ENCODE results near the gene TRMT5.

The TRMT5 gene

DNA sequence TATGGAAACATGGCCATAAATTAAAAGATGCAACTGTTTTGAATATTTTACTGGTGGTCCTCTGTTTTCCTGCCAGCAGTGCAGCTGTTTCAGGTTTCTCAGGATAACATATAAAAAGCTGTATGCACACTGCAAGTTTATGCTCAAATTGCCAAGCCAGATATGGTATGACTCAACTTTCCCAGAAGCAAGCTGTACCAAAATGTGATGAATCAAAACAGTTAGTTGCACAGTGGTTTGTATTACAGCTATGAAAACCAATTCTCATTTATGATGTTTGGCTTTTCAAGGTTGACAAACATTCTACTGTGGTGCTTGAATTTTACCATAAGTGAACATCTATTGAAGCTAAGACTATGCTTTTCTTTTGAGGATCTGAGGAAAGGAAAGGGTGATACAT lies 15.5 kb downstream of the TRMT5 start:
- no peak for DNase-seq (ENCODE audit: low read depth in 2 of 3, low spot score in 1 of 3)

DNA sequence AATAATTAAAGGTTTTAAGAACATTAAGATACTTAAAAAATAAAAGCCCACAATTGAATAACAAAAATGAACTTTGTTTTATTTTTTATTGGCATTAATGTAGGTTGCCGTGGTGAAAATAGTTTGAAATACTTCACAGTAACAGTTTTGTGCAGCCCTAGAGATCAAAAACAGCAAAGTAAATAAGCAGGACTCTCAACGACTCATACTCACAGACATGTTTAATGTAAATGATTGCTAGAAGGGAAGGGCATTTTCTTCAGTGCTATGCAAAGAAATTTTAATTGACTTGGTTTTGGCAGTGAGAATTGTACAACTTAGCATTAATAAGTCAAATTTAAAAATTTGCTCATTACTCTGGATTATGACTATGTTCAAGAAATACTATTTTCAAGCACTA lies 16.0 kb downstream of the TRMT5 start:
- no peak for DNase-seq (ENCODE audit: low read depth in 2 of 3, low spot score in 1 of 3)

DNA sequence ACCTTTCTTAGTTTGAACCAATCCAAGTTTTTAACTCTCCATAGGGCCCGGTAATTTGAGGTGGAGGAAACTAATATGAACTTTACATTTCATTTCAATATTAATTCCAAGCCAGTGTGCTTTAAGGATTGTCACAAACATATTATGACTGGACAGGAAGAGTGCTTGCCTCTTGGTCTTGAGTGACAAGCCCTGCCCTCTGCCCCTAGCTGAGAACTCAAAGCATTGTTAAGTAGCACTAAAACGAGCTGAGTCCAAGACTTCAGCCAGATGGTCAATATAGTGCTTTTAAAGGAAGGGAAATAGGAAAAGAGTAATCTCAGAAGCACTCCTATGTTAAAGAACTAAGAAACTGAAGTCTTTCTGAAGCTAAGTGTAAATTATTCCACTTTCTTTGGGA lies 17.1 kb downstream of the TRMT5 start:
- no peak for DNase-seq (ENCODE audit: low read depth in 2 of 3, low spot score in 1 of 3)

DNA sequence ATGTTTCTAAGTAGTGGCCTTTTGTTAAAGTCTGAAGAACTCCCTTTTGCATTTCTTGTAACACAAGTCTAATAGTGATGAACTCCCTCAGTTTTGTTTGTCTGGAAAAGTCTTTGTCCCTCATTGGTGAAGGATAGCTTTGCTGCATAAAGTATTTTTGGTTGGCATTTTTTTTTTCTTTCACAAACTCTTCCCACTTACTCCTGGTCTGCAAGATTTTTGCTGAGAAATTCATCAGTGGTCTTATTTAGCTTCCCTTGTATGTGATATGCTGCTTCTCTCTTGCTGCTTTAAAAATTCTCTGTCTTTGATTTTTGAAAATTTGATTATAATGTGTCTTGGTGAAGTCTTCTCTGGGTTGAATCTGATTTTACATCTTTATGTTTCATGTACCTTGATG lies 22.7 kb downstream of the TRMT5 start:
- no peak for DNase-seq (ENCODE audit: low read depth in 2 of 3, low spot score in 1 of 3)

DNA sequence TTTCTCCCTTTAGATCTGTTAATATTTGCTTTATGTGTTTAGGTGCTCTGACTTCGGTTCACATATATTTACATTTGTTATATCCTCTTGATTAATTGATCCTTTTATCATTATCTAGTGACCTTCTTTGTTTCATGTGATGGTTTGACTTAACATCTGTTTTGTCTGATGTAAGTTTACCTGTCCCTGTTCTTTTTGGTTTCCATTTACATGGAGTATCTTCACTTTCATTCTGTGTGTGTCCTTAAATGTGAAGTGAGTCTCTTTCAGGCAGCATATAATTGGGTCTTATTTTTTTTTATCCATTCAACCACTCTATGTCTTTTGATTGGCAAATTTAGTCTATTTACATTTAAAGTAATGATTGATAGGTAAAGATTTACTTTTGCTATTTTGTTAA lies 24.2 kb downstream of the TRMT5 start:
- no peak for DNase-seq (ENCODE audit: low read depth in 2 of 3, low spot score in 1 of 3)

DNA sequence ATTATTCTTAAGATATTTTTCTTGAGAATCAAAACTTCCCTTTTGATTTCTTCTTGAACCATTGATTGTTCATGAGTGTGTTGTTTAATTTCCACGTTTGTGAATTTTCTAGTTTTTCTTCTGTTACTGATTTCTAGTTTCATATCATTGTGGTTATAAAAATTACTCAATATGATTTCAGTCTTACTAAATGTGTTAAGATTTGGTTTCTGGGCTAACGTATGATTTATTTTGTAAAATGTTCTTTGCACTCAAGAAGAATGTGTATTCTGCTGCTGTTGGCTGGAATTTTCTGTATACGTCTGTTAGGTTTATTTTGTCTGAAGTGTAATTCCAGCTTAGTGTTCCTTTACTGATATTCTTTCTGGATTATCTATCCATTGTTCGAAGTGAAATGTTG lies 24.7 kb downstream of the TRMT5 start:
- DNase-seq (ENCODE audit: low read depth in 2 of 3, low spot score in 1 of 3): no peak

DNA sequence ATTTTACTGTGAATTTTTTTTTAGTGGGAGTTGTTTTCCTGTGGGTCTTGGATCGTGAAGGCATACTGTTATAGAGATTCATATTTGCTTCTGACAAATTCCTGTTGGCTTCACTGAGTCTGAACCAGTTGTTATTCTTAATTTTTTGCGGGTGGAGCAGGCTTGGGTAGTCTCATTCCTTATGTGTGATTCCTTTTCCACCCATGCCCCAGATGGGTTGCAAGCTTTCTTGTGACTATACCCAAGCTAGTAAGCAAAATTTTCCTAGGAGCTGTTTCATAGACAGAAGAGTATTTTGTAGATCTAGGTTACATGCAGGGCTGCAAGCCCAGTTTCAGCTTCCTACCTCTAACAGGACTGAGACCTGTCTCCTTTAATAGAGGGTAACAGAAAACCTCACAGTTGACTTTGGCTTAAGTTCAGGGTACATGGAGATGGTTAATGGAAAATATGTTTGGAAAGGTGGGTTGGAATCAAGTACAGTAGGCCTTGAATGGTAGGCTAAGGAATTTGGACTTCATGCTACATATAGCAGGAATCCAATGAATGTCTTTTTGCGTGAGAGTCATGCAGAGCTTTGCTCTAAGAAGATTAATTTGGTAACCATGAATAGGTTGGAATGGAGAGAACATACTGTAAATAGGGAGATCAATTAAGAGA lies 29.0 kb downstream of the TRMT5 start:
- no peak for DNase-seq (ENCODE audit: low read depth in 2 of 3, low spot score in 1 of 3)

DNA sequence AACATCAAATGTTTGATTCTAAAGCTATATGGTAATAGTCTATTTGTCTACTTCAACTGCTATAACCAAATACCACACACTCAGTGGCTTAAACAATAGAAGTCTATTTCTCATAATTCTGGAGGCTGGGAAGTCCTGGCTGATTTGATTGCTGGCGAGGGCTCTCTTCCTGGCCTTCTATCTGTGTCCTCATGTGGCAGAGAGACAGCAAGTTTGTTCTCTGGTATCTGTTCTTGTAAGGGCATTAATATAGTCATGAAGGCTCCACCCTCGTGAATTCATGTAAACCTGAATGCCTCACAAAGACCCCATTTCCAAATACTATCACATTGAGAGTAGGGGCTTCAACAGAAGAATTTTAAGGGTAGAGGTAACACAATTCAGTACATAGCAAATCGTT lies 34.1 kb downstream of the TRMT5 start:
- DNase-seq (ENCODE audit: low read depth in 2 of 3, low spot score in 1 of 3): no peak

DNA sequence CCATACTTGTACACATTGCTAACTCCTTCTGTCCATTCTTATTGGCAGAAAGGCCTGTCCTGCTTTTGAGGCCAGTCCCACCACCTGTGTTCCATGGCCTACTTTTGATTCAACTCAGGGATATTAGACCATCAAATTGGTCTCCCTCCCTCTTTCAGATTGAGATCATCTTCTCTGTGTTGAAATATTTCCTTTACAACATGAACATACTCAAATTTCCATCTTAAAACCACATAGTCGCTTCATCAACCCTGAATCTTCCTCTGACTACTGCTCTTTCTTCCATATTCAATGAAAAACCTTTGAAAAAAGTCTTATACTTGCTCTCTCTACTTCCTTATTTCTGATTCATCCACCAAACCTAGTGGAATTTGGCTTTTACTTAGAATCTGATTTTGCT lies 34.9 kb downstream of the TRMT5 start:
- DNase-seq (ENCODE audit: low read depth in 2 of 3, low spot score in 1 of 3): no peak

DNA sequence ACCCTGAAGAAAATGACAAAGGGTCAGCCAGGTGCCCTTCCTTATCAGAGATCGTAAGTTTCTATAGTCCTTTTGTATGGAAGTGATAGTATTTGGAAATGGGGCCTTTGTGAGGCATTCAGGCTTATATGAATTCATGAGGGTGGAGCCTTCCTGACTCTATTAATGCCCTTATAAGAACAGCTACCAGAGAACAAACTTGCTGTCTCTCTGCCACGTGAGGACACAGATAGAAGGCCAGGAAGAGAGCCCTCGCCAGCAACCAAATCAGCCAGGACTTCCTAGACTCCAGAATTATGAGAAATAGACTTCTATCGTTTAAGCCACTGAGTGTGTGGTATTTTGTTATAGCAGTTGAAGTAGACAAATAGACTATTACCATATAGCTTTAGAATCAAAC lies 36.7 kb downstream of the TRMT5 start:
- no peak for DNase-seq (ENCODE audit: low read depth in 2 of 3, low spot score in 1 of 3)

DNA sequence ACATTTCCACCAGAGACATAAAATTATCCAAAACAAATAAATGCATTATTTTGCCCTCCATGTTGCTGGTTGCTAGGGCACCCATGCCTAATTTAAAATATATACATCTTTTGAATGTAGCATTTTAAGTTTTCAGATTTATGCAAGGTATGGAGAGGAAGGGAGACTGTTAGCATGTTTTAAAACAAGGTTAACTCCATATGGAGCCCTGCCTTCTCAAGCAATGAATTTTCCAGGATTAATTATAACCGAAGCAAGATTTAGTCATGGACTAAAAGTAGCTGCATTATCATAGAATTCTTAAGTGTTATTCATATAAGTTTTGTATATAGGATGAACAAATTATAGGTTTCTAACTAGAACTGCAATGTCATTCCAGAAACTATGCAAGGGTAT lies 37.2 kb downstream of the TRMT5 start:
- DNase-seq (ENCODE audit: low read depth in 2 of 3, low spot score in 1 of 3): no peak

DNA sequence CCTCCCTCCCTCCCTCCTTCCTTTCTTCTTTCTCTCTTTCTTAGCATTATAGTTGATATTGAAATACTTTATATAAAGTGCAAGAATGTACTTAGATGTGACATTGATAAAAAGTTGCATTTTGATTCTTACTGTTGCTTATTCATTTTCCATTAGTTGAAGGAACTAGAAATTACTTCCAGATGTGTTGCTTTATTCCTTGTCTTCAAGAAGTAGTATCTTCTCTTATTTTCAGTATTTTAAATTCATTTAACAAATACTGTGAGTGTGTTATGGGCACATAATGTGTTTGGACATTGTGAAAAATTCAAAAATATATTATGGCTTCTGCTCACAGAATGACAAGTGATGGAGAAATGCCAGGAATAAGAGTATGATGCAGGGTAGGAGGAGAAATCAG lies 45.6 kb downstream of the TRMT5 start:
- no peak for DNase-seq (ENCODE audit: low read depth in 2 of 3, low spot score in 1 of 3)

DNA sequence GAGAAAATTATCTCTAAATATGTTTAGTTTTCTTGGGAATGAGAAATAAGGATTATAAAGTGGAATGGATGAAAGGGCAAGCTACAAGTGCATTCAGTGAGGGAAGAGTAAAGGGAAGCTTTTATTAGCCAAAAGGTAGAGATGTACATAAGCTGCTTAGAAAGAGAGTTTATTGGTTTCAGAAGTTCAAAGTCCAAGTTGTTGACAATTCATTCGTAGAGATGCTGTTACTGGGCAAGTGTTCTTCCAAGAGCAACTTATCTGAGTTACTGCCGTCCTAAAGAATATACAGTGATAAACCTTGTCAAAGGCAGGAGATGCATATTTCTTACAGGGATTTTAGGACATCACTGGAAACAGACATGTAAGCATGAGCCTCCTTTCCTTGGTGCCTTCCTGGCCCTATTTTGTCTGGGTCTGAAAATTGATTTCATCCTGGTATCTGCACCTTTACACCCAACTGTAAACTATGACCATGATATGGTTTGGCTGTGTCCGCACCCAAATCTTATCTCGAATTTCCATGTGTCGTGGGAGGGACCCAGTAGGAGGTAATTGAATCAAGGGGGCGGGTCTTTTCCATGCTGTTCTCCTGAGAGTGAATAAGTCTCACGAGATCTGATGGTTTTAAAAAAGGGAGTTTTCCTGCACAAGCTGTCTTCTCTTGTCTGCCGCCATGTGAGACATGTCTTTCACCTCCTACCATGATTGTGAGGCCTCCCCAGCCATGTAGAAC lies 46.8 kb downstream of the TRMT5 start:
- DNase-seq (ENCODE audit: low read depth in 2 of 3, low spot score in 1 of 3): no peak

DNA sequence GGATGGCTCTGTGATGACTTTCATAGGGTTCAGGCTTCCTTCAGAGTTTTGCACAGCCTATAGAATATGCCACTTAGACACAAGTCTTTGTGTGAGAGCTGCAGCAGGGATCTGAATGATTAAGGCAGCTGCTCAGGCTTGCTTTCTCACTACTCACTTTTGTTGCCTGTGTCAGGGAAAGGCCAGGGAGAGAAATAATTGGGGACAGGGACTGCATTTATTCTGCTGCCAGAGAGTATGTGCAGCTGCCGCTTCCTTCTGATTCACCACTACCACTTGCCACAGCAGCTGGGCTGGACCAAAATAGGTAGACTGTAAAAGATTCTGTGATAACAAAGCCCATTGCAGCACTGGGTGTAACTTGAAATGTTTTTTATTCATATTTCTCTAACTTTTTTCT lies 49.7 kb downstream of the TRMT5 start:
- DNase-seq (ENCODE audit: low read depth in 2 of 3, low spot score in 1 of 3): no peak

DNA sequence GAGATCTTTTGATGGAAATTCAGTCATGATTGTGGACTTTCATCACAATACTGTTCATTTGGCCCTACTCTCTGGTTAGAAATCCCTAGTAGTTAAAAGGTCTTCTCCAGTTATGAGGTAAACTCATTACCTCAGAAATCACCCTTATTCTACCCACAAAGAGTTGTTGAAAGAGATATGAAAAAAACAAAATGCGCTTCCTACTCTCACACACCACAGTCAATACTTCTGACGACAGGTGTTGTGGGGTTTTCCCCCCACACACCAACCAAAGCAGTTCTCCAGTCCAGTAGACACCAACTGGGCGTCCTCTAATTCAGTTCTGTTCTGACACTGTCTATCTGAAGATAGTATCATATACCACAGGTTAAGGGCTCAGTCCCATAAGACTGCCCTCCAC lies 54.9 kb downstream of the TRMT5 start:
- no peak for DNase-seq (ENCODE audit: low read depth in 2 of 3, low spot score in 1 of 3)

DNA sequence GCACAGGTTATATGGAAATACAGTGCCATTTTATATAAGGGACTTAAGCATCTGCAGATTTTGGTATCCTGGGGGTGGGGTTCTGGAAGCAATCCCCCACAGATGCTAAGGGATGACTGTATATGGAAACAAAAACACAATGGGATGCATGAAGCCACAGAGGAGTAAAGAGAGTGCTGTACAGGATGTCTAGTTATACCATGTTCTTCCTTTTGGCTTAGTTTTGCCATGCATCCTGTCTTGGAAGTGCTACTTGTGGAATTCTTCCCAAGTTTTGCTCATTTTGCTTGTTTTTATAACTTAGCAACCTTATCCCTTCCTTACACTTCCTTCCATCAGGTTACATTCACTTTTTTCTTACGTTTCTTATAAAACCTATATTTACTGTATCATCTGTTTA lies 55.6 kb downstream of the TRMT5 start:
- no peak for DNase-seq (ENCODE audit: low read depth in 2 of 3, low spot score in 1 of 3)

DNA sequence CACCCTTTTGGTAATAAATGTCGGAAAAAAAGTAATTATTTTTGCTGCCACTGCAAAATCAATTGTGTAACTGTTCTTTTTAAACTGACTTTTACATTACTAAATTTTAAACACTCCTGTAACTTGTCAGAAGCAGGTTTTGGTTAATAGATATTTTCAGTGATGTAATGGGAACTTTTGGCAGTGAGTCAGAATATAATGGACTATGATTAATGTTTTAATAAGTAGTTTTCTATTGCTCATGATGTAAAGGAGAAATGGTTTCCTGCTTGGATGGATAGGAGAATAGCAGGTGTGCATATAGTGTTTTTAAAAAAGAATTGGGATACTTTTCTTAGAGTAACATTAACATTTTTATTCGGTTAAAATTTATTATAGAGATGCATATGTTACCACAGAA lies 58.8 kb downstream of the TRMT5 start:
- DNase-seq (ENCODE audit: low read depth in 2 of 3, low spot score in 1 of 3): no peak

All from stimulated activated CD4-positive, alpha-beta T cell treated with anti-CD3 and anti-CD28 coated beads, Interleukin-12 subunit alpha, Interleukin-12 subunit beta, amount 100 ng/mL, for 48 hours (primary cell).